Hepatocyte (in vitro differentiated cells): ENCODE measurements around the gene UNC93B1. TPM values are rescaled to one million over a fixed set of nuclear protein-coding genes. Genes with fewer than 3 reads are reported as not detected.
A peak's percentile ranks its signal among the peaks of the same experiment; 100 is the strongest.

Experiments
- DNase-seq: peaks from one replicate; pipeline ENCODE4 v3.0.0-alpha.2; 2016; ENCODE audit warnings: low spot score
- H2AFZ ChIP-seq: fragments of 200-600 bp; sonication (generic); 2 replicates; pipeline ENCODE4 v1.6.0; 2016; ENCODE audit warnings: antibody characterized with exemption, mild to moderate bottlenecking
- H3K27ac ChIP-seq: fragments of 200-600 bp; sonication (generic); 2 replicates; pipeline ENCODE4 v1.5.1; 2016; ENCODE audit warnings: mild to moderate bottlenecking
- H3K27me3 ChIP-seq: fragments of 200-600 bp; sonication (generic); 2 replicates; pipeline ENCODE4 v1.6.1; 2016
- H3K36me3 ChIP-seq: fragments of 200-600 bp; sonication (generic); replicated peaks from 2 replicates; pipeline ENCODE4 v1.5.1; 2016; ENCODE audit warnings: low read depth; ENCODE audit not compliant: insufficient read depth
- H3K4me1 ChIP-seq: fragments of 200-600 bp; sonication (generic); 2 replicates; pipeline ENCODE4 v1.5.1; 2016; ENCODE audit warnings: mild to moderate bottlenecking, moderate library complexity; ENCODE audit not compliant: insufficient read depth
- H3K4me2 ChIP-seq: fragments of 200-600 bp; sonication (generic); 2 replicates; pipeline ENCODE4 v1.6.0; 2016
- H3K4me3 ChIP-seq: fragments of 200-600 bp; sonication (generic); 2 replicates; pipeline ENCODE4 v1.5.1; 2016; ENCODE audit warnings: mild to moderate bottlenecking
- H3K79me2 ChIP-seq: fragments of 200-600 bp; sonication (generic); 2 replicates; pipeline ENCODE4 v1.6.0; 2017; ENCODE audit warnings: mild to moderate bottlenecking
- H3K9me2 ChIP-seq: fragments of 200-600 bp; sonication (generic); replicated peaks from 2 replicates; pipeline ENCODE4 v1.6.0; 2017; ENCODE audit warnings: mild to moderate bottlenecking; ENCODE audit not compliant: insufficient read depth
- H3K9me3 ChIP-seq: fragments of 200-600 bp; sonication (generic); 2 replicates; pipeline ENCODE4 v1.5.1; 2016; ENCODE audit warnings: low read depth, mild to moderate bottlenecking
- H4K20me1 ChIP-seq: fragments of 200-600 bp; sonication (generic); 2 replicates; pipeline ENCODE4 v1.6.0; 2016; ENCODE audit warnings: mild to moderate bottlenecking; ENCODE audit not compliant: insufficient read depth, poor library complexity, severe bottlenecking
- EZH2 ChIP-seq: fragments of 200-600 bp; sonication (generic); IDR thresholded peaks from 2 replicates; pipeline ENCODE4 v1.6.1; 2016; ENCODE audit warnings: antibody characterized with exemption, mild to moderate bottlenecking, borderline replicate concordance
- EZH2phosphoT487 ChIP-seq: fragments of 200-600 bp; sonication (generic); IDR thresholded peaks from one replicate; pipeline ENCODE4 v1.6.1; 2018; ENCODE audit warnings: antibody characterized with exemption, mild to moderate bottlenecking, low read depth, moderate library complexity; ENCODE audit not compliant: unreplicated experiment, severe bottlenecking
- WGBS: methylation state at CpG from one replicate; pipeline ENCODE4 v1.1.6; 2016; ENCODE audit warnings: low lambda C conversion rate; ENCODE audit errors: missing lambda C conversion rate; 5-methylcytosine and 5-hydroxymethylcytosine counted together
- polyA plus RNA-seq: library from polyadenylated mRNA; unstranded; fragments of >200 nt; fragmentation: Nextera tagmentation; extraction: Ambion mirVana; gene quantifications from 2 replicates; pipeline ENCODE4 v1.2.1, GENCODE V29; 2016
- total RNA-seq: library from RNA; depleted of rRNA; stranded (reverse); fragments of >200 nt; gene quantifications from 2 replicates; pipeline ENCODE4 v1.2.3, GENCODE V29; 2014
- TF ChIP-seq, protein P1 (sequence below): fragments of 200-600 bp; sonication (generic); IDR thresholded peaks from 2 replicates; pipeline ENCODE4 v1.5.1; 2016; ENCODE audit warnings: antibody characterized with exemption, mild to moderate bottlenecking; ENCODE audit not compliant: poor library complexity

Gene UNC93B1
- total and polyA plus RNA-seq, 2 experiments from 2014 or later: 23.5 to 38.0 TPM

GRCh38 chr11:68030318-68031143, 26.6 kb upstream of the UNC93B1 start, which contains the start of gene NDUFS8:
NDUFS8 (plus strand) TSS chr11:68030681; CDS start chr11:68032152, 1,471 bp downstream.
- Histone ChIP-seq H3K79me2 (peaks cover 19% of the 10 kb centered on the region), H3K36me3 (no peaks in the 10 kb centered on the region), H4K20me1 (no peaks in the 10 kb centered on the region), H3K4me1 (peaks cover 13% of the 10 kb centered on the region), H3K27me3 (no peaks in the 10 kb centered on the region), H3K27ac (peak within 1 kb of the TSS; percentile 65), H3K4me2 (peak within 1 kb of the TSS; percentile 95), H2AFZ (peak within 1 kb of the TSS; percentile 87), H3K9me3 (no peaks in the 10 kb centered on the region), H3K9me2 (no peaks in the 10 kb centered on the region), H3K4me3 (peak within 1 kb of the TSS; percentile 54)
- TF ChIP-seq EZH2: no peak
- no peak for TF ChIP-seq EZH2phosphoT487
- TF ChIP-seq, protein P1, sequence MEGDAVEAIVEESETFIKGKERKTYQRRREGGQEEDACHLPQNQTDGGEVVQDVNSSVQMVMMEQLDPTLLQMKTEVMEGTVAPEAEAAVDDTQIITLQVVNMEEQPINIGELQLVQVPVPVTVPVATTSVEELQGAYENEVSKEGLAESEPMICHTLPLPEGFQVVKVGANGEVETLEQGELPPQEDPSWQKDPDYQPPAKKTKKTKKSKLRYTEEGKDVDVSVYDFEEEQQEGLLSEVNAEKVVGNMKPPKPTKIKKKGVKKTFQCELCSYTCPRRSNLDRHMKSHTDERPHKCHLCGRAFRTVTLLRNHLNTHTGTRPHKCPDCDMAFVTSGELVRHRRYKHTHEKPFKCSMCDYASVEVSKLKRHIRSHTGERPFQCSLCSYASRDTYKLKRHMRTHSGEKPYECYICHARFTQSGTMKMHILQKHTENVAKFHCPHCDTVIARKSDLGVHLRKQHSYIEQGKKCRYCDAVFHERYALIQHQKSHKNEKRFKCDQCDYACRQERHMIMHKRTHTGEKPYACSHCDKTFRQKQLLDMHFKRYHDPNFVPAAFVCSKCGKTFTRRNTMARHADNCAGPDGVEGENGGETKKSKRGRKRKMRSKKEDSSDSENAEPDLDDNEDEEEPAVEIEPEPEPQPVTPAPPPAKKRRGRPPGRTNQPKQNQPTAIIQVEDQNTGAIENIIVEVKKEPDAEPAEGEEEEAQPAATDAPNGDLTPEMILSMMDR: no peak
- peak; percentile 98 for DNase-seq
- under 1% methylated on average over 50 of the region's 56 CpGs for WGBS

- peak overlapping the region; percentile 72 for H3K4me2 ChIP-seq
- H4K20me1 ChIP-seq: no peaks in the 10 kb centered on the region
- no peaks in the 10 kb centered on the region for H3K36me3 ChIP-seq
- no peaks in the 10 kb centered on the region for H3K9me3 ChIP-seq
- TF ChIP-seq, protein P1: no peak
- no peak for TF ChIP-seq EZH2
- no peak for TF ChIP-seq EZH2phosphoT487
- H3K9me2 ChIP-seq: no peaks in the 10 kb centered on the region
- H3K79me2 ChIP-seq: peaks cover 19% of the 10 kb centered on the region
- 95% methylated on average over 12 of the region's 12 CpGs for WGBS
- DNase-seq: no peak
- no peak overlapping the region for H2AFZ ChIP-seq
- H3K27ac ChIP-seq: no peak overlapping the region
- peaks cover 13% of the 10 kb centered on the region for H3K4me1 ChIP-seq
- no peak overlapping the region for H3K4me3 ChIP-seq
- H3K27me3 ChIP-seq: no peaks in the 10 kb centered on the region
Observed at GRCh38 chr11:68028802-68029545, 25.1 kb upstream of the UNC93B1 start.

DNA sequence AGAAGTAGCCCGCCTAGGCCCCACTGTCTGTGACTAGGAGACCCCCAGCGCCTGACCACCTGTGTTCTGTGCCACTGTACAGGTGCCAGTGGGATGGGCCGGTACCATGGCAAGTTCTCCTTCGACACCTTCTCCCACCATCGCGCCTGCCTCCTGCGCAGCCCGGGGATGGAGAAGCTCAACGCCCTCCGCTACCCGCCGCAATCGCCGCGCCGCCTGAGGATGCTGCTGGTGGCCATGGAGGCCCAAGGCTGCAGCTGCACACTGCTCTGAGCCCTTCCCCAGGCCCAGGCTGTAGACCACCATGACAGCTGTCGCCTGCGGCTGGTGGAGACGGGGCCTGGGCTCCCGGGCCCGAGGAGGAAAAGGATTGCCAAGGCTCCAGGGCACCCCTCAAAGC, 23.8 kb upstream of the UNC93B1 start:
- Histone ChIP-seq H3K36me3 (no peaks in the 10 kb centered on the region), H3K4me1 (peaks cover 13% of the 10 kb centered on the region), H3K4me2 (no peak overlapping the region), H3K9me3 (no peaks in the 10 kb centered on the region), H3K27ac (no peak overlapping the region), H3K27me3 (no peaks in the 10 kb centered on the region), H4K20me1 (no peaks in the 10 kb centered on the region), H3K9me2 (no peaks in the 10 kb centered on the region), H3K79me2 (peaks cover 19% of the 10 kb centered on the region), H3K4me3 (no peak overlapping the region), H2AFZ (no peak overlapping the region)
- TF ChIP-seq, protein P1: no peak
- TF ChIP-seq EZH2phosphoT487: no peak
- 95% methylated on average over 21 of the region's 21 CpGs for WGBS
- DNase-seq: no peak
